Measurements from ENCODE around the gene ACAP3.

Gene ACAP3

GRCh38 chr1:1307923-1308755 lies at the start of gene ACAP3, which contains the start of gene PUSL1:
ACAP3 (minus strand) TSS chr1:1307930; CDS start chr1:1307815, 115 bp downstream.
PUSL1 (plus strand) TSS chr1:1308597; CDS start chr1:1308644, 47 bp downstream.
- TF ChIP-seq GATA2 (IDR thresholded peaks at IDR 0.05; ENCODE audit: low read depth, low read length) (no peak), GATA3 (IDR thresholded peaks at IDR 0.05; ENCODE audit: low read depth, low read length) (no peak)

GRCh38 chr1:1356796-1357401 lies 49.2 kb upstream of the ACAP3 start:
- TF ChIP-seq GATA3 (IDR thresholded peaks at IDR 0.05; ENCODE audit: low read depth, low read length) (no peak), GATA2 (IDR thresholded peaks at IDR 0.05; ENCODE audit: low read depth, low read length) (no peak)

- TF ChIP-seq GATA2 (IDR thresholded peaks at IDR 0.05; ENCODE audit: low read depth, low read length) (no peak), GATA3 (IDR thresholded peaks at IDR 0.05; ENCODE audit: low read depth, low read length) (no peak)
Measured at GRCh38 chr1:1356166-1356795, 48.6 kb upstream of the ACAP3 start.

- no peak for TF ChIP-seq GATA3 (IDR thresholded peaks at IDR 0.05; ENCODE audit: low read depth, low read length)
- no peak for TF ChIP-seq GATA2 (IDR thresholded peaks at IDR 0.05; ENCODE audit: low read depth, low read length)
Measured at GRCh38 chr1:1355416-1355815, 47.7 kb upstream of the ACAP3 start.

GRCh38 chr1:1354271-1355247 lies 46.8 kb upstream of the ACAP3 start:
- no peak for TF ChIP-seq GATA2 (IDR thresholded peaks at IDR 0.05; ENCODE audit: low read depth, low read length)
- TF ChIP-seq GATA3 (IDR thresholded peaks at IDR 0.05; ENCODE audit: low read depth, low read length): no peak

GRCh38 chr1:1353389-1354151 lies 45.8 kb upstream of the ACAP3 start:
- TF ChIP-seq GATA3 (IDR thresholded peaks at IDR 0.05; ENCODE audit: low read depth, low read length): no peak
- TF ChIP-seq GATA2 (IDR thresholded peaks at IDR 0.05; ENCODE audit: low read depth, low read length): no peak

- TF ChIP-seq GATA3 (IDR thresholded peaks at IDR 0.05; ENCODE audit: low read depth, low read length) (no peak), GATA2 (IDR thresholded peaks at IDR 0.05; ENCODE audit: low read depth, low read length) (no peak)
Measured at GRCh38 chr1:1352786-1353388, 45.2 kb upstream of the ACAP3 start.

- TF ChIP-seq GATA2 (IDR thresholded peaks at IDR 0.05; ENCODE audit: low read depth, low read length) (no peak), GATA3 (IDR thresholded peaks at IDR 0.05; ENCODE audit: low read depth, low read length) (no peak)
Measured at GRCh38 chr1:1351511-1352427, 44.0 kb upstream of the ACAP3 start.

GRCh38 chr1:1349256-1350012 lies 41.7 kb upstream of the ACAP3 start, which contains the start of gene DVL1:
DVL1 (minus strand) TSS chr1:1349418; CDS start chr1:1349065, 353 bp downstream.
- no peak for TF ChIP-seq GATA2 (IDR thresholded peaks at IDR 0.05; ENCODE audit: low read depth, low read length)
- no peak for TF ChIP-seq GATA3 (IDR thresholded peaks at IDR 0.05; ENCODE audit: low read depth, low read length)

GRCh38 chr1:1348420-1349255 lies 40.9 kb upstream of the ACAP3 start:
- no peak for TF ChIP-seq GATA2 (IDR thresholded peaks at IDR 0.05; ENCODE audit: low read depth, low read length)
- no peak for TF ChIP-seq GATA3 (IDR thresholded peaks at IDR 0.05; ENCODE audit: low read depth, low read length)
